GM18873 (cell line): Measurements from ENCODE around the gene RIOK2.

ENCODE experiments used
- ATAC-seq: cut with Tn5 transposase; IDR thresholded peaks from one replicate; pipeline ENCODE4 v1.9.1; 2021; ENCODE audit warnings: mild to moderate bottlenecking, moderate library complexity, moderate number of reproducible peaks; ENCODE audit not compliant: unreplicated experiment, low FRiP score

Gene RIOK2

DNA sequence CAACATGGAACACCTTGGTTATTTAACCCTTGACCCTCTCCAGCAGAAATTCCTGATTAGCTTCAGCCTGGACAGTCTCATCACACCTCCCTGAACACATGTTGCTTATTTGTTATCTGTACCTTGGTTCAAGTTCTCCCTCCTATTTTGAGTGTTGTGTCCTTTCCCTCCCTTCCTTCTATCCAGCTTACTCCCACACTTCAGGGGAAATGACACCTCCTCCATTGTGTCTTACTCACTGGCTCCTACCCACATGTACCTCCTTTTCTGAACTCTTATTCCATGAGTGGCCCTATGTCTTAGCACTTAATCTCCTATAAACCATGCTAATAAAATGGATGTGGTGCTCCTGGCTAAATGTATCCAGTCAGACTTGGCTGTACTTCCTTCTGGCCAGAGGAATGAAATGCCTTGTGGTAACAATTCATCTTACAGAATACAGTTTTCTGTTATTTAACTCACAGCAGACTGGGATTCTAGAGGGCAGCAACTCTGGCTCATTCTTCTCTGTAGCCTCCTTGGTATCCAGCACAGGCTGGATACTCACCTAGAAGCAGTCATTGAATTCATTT, 51.8 kb downstream of the RIOK2 start:
- ATAC-seq, result no peak

DNA sequence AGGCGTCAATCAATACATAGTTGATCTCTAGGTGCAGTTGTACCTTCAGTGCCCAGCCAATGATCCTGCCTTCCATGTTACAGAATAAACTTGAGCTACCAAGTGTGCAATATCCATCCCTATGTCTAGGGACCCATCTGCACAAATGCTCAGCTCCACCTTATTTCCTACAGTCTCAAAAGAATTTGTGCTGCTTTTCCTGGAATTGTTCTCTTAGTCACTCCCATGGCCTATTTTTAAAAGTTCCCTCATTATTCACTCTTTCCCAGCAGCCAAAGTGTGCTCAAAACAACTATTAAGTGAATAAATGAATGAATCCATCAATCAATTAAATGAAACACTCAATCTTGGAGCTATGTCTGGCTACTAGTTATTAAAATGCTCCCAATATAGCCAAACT, 55.3 kb downstream of the RIOK2 start:
- no peak for ATAC-seq

DNA sequence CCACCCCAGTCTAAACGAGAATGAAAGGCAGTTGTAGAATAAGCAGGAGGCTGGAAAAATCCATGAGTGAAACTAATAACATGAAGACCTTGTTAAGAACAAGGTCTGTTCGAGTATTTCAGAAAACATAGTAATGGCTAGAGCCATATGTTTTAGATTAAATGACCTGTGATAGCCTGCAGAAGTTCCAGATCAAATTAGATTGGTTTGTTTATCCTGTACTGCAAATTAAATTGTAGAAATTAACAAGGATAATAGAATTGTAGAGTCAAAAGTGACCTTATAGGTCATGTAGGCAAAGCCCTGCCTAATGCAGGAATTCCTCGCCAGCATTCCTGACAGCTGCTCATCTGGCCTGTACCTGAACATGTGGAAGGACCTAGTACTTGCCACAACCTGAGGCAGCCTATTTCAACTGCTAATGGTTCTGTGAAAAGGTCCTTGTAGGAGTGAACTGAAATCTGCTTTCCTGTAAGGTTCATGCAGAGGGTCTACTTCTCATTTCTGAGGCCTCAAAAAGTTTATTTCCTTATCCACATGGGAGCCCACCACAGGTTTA, 57.8 kb downstream of the RIOK2 start:
- ATAC-seq, result no peak

DNA sequence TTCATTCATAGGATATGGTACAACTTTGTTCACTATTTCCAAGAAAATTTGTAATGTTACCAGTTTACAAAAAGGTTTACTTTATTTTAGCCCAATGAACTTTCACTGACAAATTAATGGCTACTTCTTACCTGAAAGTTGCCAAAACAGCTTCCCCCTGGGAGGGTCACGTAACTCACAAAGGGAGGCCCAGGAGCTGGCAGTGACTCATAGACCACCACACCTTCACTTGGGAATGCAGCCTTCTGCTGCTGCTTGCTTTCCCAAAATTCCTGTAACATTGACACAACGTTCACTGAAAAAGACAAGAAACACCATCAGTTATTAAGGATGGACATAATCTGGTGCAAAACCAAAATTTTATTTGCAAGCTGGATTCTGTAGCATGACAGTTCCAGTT, 58.7 kb downstream of the RIOK2 start:
- ATAC-seq, result no peak

DNA sequence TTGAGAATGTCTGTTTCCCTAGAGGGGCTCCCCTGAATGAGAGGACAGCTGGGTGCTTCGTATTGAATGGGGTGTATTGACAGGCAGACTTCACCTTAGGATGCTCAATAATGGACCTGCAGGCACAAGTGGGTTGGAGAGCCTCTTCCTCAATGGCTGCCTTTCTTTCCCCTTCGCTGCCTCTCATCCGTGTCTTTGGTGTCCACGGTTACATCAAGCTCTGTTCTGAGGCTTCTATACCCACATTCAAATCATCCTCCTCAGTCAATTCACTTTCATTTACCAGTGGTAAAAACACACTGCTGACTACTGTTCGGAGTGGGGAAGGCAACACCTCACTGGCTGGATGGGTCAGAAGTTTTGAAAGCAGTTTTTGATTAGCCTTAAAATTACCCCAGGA, 61.2 kb downstream of the RIOK2 start:
- no peak for ATAC-seq

DNA sequence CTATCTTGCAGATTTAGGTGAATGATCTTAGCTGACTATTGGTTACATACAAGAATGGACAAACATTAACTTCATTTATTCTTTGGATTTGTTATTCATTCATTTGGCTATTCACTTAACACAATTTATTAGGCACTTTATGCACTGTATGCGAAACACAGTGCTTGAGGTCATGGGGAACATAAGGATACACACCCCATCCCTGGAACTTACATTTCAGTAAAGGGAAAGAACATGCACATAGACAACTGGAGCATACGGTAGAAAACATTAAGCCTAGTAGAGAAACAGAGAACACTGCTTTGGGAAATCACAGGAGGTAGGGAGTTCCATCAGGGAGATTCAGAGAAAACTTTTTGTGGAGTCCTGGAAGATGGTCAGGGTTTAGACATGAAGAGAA, 62.9 kb downstream of the RIOK2 start:
- ATAC-seq, result no peak

DNA sequence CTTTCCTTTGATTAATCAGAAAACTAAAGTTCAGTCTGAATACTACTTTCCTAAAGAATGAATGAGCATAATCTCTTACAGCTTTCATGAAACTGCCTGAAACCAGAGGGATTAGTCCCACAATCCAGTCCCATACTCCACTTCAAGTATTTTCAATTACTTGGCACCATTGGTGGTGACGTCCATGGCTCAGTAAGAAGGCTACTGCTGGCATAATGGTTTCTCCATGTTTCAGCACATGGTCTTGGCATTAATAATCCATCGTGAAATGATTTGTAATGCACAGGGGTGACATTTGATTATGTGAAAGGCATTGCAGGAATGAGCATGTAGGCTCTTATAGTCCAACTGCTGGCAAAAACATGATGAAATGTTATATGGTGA, 64.0 kb downstream of the RIOK2 start:
- no peak for ATAC-seq

DNA sequence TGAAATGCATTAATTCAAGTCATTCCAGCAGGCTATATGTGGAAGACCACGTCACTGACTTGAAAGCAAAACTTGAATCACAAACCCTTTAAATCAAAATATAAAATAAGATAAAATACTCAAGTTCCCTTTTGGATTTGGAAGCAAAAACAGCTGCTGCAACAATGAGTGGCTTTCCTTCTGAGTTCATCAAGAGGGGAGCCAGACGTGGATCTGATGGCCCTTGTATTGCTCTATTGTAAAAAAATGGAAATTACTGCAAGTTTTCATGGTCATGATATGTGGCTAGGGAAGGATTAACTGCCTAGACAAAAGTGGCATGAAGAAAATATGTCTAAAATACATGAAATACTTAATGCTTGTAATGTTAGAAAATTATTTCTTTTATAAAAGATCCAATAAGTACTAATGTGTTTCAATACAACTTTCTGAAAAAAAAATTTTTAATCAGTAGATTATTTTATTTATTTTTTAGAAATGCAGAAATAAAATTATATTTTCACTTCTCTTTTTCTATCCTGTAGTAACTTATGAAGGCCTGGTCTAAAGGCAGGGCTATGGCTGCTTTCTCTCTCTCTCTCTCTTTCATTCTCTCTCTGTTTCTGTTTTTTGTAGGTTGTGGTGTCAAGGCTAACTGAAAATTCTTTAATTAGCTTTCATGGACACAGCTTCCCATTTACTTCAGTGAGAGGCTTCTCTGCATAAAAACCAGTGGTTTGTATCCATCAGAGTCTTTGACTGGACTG, 64.6 kb downstream of the RIOK2 start:
- ATAC-seq, result no peak

DNA sequence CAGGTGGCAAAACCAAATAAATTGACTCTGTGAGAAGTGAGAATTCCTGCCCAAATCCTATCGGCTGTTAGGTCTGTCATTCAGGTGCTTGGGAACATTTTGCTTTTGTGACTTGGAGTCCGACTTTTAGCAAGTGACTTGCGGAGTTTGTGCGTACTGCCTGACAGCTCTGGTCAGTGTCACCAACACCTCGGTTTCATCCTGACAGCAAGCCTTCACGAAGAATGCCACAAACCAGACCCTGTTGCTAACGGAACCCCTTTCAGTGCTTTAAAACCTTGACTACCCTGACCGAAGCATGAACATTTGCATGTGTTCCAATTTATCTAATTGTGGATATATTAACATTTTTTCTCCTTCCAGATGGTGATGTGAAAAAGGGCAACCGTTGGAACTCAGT, 67.1 kb downstream of the RIOK2 start:
- ATAC-seq, result no peak

DNA sequence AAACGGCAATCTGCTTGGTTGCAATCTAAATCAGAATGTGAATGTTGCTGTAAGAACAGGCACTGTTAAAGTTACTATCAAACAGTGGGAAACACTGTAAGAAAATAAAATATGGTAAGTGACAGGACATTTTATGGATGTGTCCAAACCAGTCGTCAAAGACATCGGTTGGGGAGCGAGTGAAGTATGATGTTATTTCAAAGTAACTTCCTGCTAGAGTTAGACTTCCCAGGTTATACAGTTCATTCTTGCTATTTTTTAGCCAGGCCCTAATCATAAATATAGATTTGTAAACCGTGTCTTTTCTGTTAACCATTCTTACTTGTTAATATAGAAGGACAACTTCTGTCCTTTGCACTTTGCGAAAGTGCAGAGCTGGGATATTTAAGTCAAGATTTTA, 70.8 kb downstream of the RIOK2 start:
- no peak for ATAC-seq

DNA sequence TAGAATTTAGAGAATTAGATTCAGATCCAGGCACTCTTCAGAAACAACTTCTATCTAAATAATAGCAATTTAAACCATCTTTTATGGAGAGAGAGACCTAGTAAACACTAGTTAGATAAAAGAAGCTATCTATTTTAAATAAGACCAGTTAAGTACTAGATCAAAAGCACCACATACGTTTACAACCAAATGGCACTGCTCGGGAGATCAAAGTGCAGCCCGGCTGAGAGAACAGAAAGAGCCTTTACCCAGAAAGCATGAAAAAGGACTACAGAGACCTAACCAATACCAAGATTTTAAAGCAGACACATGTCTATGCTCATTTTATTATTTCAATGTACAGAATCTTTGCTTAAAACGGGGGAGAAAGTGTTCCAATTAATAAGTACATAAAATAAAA, 71.4 kb downstream of the RIOK2 start:
- ATAC-seq, result no peak

DNA sequence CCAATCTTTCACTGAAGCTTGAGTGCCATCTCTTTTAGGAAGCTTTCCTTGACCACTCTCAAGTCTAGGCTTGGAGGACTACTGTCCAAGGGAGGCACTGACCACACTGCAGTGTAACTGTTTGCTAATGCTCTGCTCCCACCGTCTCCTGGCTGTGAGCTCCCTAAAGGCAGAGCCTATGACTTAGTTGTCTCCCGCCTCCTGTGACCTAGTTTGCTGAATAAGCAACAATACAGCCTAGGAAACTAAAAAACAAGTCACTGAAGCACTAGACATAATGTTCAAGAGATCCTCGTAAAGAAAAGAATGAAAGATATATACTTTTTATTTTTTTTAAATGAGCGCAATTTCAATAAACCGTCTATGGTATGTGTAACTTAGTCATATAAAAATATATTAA, 72.0 kb downstream of the RIOK2 start:
- ATAC-seq, result no peak
